ENCODE data around the gene ANTXR2. TPM values are rescaled to one million over a fixed set of nuclear protein-coding genes. Genes with fewer than 3 reads are reported as not detected.

ANTXR2 gene
- total RNA-seq, 4 donors from 2014 or later, result 51.8 to 182 (median 144) TPM

DNA sequence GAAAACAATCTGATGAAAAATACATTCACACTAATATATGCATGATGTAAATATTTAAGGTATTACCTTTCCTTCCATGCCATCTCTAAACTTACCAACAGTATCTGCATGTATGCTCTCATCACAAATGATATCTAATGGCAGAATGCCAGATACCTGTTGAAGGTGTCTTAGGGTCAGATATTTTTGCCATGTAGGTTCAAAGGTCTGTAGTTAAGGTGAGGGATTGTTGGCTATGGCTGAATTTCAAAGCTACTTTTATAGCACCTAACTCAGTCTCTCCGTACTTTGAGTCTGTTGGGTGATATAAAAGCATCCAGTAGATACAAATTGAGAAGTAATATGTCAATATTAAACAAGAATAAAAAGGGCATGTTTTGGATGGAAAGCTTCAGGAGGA is 19.8 kb upstream of the ANTXR2 start:
- Histone ChIP-seq H3K4me3 (no peak overlapping the region), H3K9me3 (no peaks in the 10 kb centered on the region), H3K27me3 (no peaks in the 10 kb centered on the region), H3K27ac (no peak overlapping the region), H3K36me3 (no peaks in the 10 kb centered on the region), H3K4me1 (peaks cover 0 to 2% of the 10 kb centered on the region in 2 donors)
- TF ChIP-seq POLR2A (IDR thresholded peaks at IDR 0.05) (no peak), CTCF (IDR thresholded peaks at IDR 0.05) (no peak)
- no peak for DNase-seq
- intact Hi-C loops (cut with DNase I; ENCODE audit: low total_unique reads), result no loop called here

DNA sequence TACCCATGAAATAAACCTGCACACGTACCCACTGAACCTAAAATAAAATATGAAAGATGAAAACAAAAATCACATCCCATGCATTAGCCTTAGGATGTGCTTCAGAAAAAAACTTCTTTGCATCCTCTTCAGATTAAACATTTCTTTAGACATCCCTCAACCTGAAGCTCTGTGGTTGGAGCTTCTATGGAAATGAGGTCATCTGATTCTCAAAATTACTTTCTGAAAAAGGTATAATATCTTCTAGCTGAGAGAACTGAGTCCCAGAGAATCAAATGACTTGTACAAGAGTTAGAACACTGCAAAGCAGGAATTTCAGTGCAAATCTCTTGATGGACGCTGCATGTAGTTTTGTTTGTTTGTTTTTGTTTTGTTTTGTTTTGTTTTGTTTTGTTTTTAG is 19.1 kb upstream of the ANTXR2 start:
- intact Hi-C loops (cut with DNase I; ENCODE audit: low total_unique reads), result no loop called here
- TF ChIP-seq POLR2A (IDR thresholded peaks at IDR 0.05) (no peak), CTCF (IDR thresholded peaks at IDR 0.05) (no peak)
- Histone ChIP-seq H3K4me3 (no peak overlapping the region), H3K36me3 (no peaks in the 10 kb centered on the region), H3K9me3 (no peaks in the 10 kb centered on the region), H3K27ac (no peak overlapping the region), H3K27me3 (no peaks in the 10 kb centered on the region), H3K4me1 (no peaks in the 10 kb centered on the region)
- DNase-seq, result no peak

GRCh38 chr4:80091688-80092087 is 18.7 kb upstream of the ANTXR2 start:
- no peak for DNase-seq
- Histone ChIP-seq H3K4me3 (no peak overlapping the region), H3K9me3 (no peaks in the 10 kb centered on the region), H3K27ac (no peak overlapping the region), H3K36me3 (no peaks in the 10 kb centered on the region), H3K4me1 (no peaks in the 10 kb centered on the region), H3K27me3 (no peaks in the 10 kb centered on the region)
- intact Hi-C loops (cut with DNase I; ENCODE audit: low total_unique reads), result no loop called here
- TF ChIP-seq POLR2A (IDR thresholded peaks at IDR 0.05) (no peak), CTCF (IDR thresholded peaks at IDR 0.05) (no peak)

DNA sequence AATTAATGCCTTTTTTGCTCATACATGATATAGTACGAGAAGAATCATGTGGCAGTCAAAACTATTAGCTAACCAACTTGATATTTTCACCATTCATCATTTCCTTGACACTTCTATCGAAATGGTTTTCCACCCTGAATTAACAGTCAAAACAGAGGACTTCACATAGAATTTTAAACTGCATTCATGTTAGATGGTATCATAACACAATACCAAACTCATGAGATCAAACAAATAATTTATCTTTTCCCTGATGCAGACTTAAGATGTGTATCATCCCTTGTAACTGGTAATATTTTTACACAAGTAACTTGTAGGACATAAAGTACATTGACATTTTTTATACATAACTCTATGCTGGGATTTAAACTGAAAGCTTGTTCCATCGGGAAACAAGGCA is 18.2 kb upstream of the ANTXR2 start:
- no peak for DNase-seq
- intact Hi-C loops (cut with DNase I; ENCODE audit: low total_unique reads), result no loop called here
- Histone ChIP-seq H3K27ac (no peak overlapping the region), H3K9me3 (no peaks in the 10 kb centered on the region), H3K27me3 (no peaks in the 10 kb centered on the region), H3K4me1 (no peaks in the 10 kb centered on the region), H3K36me3 (no peaks in the 10 kb centered on the region), H3K4me3 (no peak overlapping the region)
- TF ChIP-seq CTCF (IDR thresholded peaks at IDR 0.05), result no peak
- TF ChIP-seq POLR2A (IDR thresholded peaks at IDR 0.05), result no peak

GRCh38 chr4:80090090-80090489 is 17.1 kb upstream of the ANTXR2 start:
- Histone ChIP-seq H3K4me1 (no peaks in the 10 kb centered on the region), H3K36me3 (no peaks in the 10 kb centered on the region)

More at GRCh38 chr4:80090090-80090489, 17.1 kb upstream of the ANTXR2 start:
- no peak for TF ChIP-seq CTCF (IDR thresholded peaks at IDR 0.05)
- no peak for TF ChIP-seq POLR2A (IDR thresholded peaks at IDR 0.05)
- H3K27ac ChIP-seq, result no peak overlapping the region
- no peak overlapping the region for H3K4me3 ChIP-seq
- DNase-seq, result no peak
- H3K27me3 ChIP-seq, result no peaks in the 10 kb centered on the region
- no peaks in the 10 kb centered on the region for H3K9me3 ChIP-seq
- intact Hi-C loops (cut with DNase I; ENCODE audit: low total_unique reads), result no loop called here

All from uterus (tissue), 4 donors.